GM21360 (cell line): ENCODE data around the gene INHBB.
"Not testable (repeated sequence)": the region's sequence is repeated elsewhere in the genome, so short reads cannot be mapped to it uniquely, and the experiment has no call there.

Source experiments
- ATAC-seq: cut with Tn5 transposase; IDR thresholded peaks from one replicate; pipeline ENCODE4 v1.9.1; 2021; ENCODE audit warnings: mild to moderate bottlenecking, moderate library complexity; ENCODE audit not compliant: unreplicated experiment

Gene INHBB

GRCh38 chr2:120315367-120316033 lies 30.4 kb upstream of the INHBB start:
- ATAC-seq = no peak

GRCh38 chr2:120316071-120316470 lies 29.9 kb upstream of the INHBB start:
- ATAC-seq = no peak

GRCh38 chr2:120316528-120317179 lies 29.3 kb upstream of the INHBB start:
- ATAC-seq = no peak

- ATAC-seq = no peak
Measured at GRCh38 chr2:120317180-120317533, 28.8 kb upstream of the INHBB start.

GRCh38 chr2:120317916-120318315 lies 28.0 kb upstream of the INHBB start:
- ATAC-seq = no peak

GRCh38 chr2:120318626-120319025 lies 27.3 kb upstream of the INHBB start:
- ATAC-seq = no peak

GRCh38 chr2:120319123-120319522 lies 26.8 kb upstream of the INHBB start:
- ATAC-seq = no peak

- no peak for ATAC-seq
Measured at GRCh38 chr2:120319686-120320317, 26.1 kb upstream of the INHBB start.

- no peak for ATAC-seq
Measured at GRCh38 chr2:120320318-120320851, 25.6 kb upstream of the INHBB start.

- ATAC-seq = not testable (repeated sequence)
Measured at GRCh38 chr2:120320887-120321556, 24.9 kb upstream of the INHBB start.

- ATAC-seq = no peak
Measured at GRCh38 chr2:120321721-120322284, 24.1 kb upstream of the INHBB start.

GRCh38 chr2:120322329-120322728 lies 23.6 kb upstream of the INHBB start:
- ATAC-seq = no peak

GRCh38 chr2:120323214-120323613 lies 22.7 kb upstream of the INHBB start:
- no peak for ATAC-seq

GRCh38 chr2:120323807-120324399 lies 22.0 kb upstream of the INHBB start:
- no peak for ATAC-seq

GRCh38 chr2:120324933-120325332 lies 21.0 kb upstream of the INHBB start:
- no peak for ATAC-seq

- no peak for ATAC-seq
Measured at GRCh38 chr2:120326066-120326465, 19.9 kb upstream of the INHBB start.

- no peak for ATAC-seq
Measured at GRCh38 chr2:120330946-120331822, 14.8 kb upstream of the INHBB start.

- ATAC-seq = no peak
Measured at GRCh38 chr2:120331903-120332302, 14.0 kb upstream of the INHBB start.

- ATAC-seq = no peak
Measured at GRCh38 chr2:120332384-120332783, 13.6 kb upstream of the INHBB start.

GRCh38 chr2:120334068-120334467 lies 11.9 kb upstream of the INHBB start:
- no peak for ATAC-seq
